HG03045 (cell line): ENCODE results near the gene HASPIN.
"Not testable (repeated sequence)": the region's sequence is repeated elsewhere in the genome, so short reads cannot be mapped to it uniquely, and the experiment has no call there.

Experiments
- ATAC-seq: cut with Tn5 transposase; IDR thresholded peaks from one replicate; pipeline ENCODE4 v1.9.1; 2021; ENCODE audit warnings: mild to moderate bottlenecking, moderate library complexity; ENCODE audit not compliant: unreplicated experiment

HASPIN gene

GRCh38 chr17:3695723-3696411 is 27.8 kb upstream of the HASPIN start, which contains the start of gene P2RX5:
Gene P2RX5 (minus strand): TSS chr17:3696155. CDS start chr17:3696005, 150 bp downstream.
- no peak for ATAC-seq

GRCh38 chr17:3697103-3697476 is 26.6 kb upstream of the HASPIN start:
- no peak for ATAC-seq

DNA sequence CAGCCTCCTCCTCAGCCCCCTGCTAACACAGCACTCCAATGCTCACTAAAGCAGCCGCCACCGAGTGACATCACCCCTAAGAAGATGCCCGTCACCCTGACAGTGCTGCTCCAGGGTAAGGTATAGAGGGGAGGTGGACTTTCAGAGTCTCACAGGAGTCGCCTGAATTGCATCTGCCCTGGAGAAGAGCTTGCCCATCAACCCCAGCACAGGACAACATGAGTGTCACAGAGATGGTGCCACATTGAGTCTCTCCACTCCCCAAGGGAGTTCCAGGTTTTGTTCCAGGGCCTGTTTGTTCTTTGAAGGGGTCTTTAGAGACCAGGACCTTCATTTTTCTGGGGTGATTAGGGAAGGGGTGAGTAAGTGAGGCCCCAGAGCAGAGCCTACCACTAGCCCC is 25.6 kb upstream of the HASPIN start:
- no peak for ATAC-seq

GRCh38 chr17:3699951-3700350 is 23.8 kb upstream of the HASPIN start:
- no peak for ATAC-seq

DNA sequence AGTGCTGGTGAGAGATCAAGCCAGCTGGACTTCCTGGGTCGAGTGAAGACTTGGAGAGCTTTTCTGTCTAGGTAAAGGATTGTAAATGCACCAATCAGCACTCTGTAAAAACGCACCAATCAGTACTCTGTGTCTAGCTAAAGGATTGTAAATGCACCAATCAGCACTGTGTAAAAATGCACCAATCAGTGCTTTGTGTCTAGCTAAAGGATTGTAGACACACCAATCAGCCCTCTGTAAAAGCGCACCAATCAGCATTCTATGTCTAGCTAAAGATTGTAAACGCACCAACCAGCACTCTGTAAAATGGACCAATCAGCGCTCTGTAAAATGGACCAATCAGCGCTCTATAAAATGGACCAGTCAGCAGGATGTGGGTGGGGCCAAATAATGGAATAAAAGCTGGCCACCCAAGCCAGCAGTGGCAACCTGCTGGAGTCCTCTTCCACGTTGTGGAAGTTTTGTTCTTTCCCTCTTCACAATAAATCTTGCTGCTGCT is 21.6 kb upstream of the HASPIN start:
- not testable (repeated sequence) for ATAC-seq

- ATAC-seq: no peak
Observed at GRCh38 chr17:3704931-3705717, 18.6 kb upstream of the HASPIN start.

DNA sequence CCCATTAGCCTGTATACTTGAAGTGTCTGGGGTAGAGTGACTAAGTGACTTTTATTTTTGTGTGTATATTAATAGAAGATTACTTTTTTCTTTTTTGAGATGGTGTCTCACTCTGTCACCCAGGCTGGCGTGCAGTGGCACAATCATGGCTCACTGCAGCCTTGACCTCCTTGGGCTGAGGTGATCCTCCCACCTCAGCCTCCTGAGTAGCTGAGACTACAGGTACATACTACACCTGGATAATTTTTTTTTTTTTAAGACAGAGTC is 18.1 kb upstream of the HASPIN start:
- ATAC-seq: not testable (repeated sequence)

- no peak for ATAC-seq
Observed at GRCh38 chr17:3708366-3708765, 15.3 kb upstream of the HASPIN start.

DNA sequence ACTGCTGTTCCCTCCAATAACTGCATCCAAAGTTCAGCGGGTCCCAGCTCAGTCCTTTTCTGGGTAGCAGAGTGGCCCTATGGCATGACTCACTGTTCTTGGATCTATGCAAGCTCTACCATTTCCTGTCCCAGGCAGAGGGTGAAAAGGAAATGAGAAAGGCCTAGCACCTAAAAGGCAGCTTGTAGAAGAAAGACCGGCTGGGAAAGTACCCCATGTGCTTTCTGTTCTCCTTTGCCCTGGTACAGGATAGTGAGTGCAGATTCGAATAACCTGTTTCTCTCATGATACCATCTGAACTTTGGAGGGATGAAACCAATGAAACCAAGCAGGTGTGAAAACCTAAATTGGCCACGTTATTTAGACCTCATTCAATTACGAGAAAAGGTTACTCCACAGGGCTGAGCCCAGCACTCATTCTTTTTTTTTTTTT is 12.7 kb upstream of the HASPIN start:
- peak; percentile 96 for ATAC-seq

GRCh38 chr17:3712811-3713463 is 10.8 kb upstream of the HASPIN start:
- ATAC-seq: no peak

- ATAC-seq: no peak
Observed at GRCh38 chr17:3715296-3715695, 8.4 kb upstream of the HASPIN start.

GRCh38 chr17:3718201-3718600 is 5.5 kb upstream of the HASPIN start:
- ATAC-seq: no peak

DNA sequence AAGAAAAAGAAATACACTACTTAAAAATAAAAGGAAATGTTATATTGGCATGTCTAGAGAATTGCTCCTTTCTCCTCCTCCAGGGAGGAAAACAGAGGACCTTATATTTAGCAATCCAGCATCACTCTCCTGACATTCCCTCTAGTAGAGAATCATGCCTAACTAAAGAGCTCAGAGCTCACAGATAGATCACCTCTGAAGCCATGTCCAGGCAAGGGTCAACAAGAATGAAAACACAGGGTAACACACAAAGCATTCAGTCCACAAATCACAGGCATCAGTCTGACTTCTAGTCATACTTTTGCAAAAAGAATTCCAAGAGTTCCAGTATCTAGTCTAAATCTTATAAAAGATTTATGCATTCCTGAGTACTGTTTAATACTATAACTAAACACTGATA is 4.4 kb upstream of the HASPIN start:
- ATAC-seq: no peak

DNA sequence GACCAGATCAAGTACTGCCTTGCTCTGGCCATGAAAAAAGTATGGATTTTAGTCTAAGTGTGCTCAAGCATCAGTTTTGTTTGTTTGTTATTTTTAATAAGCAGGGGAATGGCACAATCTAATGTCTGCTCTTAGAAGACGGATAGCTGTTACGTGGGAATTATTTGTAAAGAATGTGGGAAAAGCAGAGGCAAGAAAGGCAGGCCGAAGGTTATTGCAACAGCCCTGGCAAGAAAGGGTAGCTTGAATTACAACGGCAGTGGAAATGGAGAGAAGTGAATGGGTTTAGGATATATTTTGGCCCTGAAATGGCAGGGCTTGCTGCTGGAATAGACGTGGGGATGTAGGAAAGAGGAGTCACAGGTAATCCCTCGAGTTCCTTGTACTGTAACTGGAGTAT is 987 bp upstream of the HASPIN start:
- ATAC-seq: no peak

DNA sequence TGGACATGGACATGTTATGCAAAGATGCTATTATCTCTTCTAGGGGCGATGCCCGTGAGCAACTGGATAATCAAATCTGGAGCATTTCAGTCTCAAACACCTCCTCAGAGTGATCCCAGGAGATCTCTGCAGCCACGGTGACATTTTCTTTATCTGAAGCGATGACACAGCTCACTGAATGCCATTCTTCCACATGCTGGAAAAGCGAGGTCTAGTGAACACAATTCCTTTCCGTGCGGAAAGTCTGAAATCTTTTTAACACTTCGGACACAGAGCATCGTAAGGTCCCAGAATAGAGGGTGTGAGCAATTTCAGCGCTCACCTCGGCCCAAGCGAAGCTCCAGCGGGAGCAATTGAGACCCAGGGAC is 531 bp upstream of the HASPIN start:
- peak; percentile 6 for ATAC-seq

DNA sequence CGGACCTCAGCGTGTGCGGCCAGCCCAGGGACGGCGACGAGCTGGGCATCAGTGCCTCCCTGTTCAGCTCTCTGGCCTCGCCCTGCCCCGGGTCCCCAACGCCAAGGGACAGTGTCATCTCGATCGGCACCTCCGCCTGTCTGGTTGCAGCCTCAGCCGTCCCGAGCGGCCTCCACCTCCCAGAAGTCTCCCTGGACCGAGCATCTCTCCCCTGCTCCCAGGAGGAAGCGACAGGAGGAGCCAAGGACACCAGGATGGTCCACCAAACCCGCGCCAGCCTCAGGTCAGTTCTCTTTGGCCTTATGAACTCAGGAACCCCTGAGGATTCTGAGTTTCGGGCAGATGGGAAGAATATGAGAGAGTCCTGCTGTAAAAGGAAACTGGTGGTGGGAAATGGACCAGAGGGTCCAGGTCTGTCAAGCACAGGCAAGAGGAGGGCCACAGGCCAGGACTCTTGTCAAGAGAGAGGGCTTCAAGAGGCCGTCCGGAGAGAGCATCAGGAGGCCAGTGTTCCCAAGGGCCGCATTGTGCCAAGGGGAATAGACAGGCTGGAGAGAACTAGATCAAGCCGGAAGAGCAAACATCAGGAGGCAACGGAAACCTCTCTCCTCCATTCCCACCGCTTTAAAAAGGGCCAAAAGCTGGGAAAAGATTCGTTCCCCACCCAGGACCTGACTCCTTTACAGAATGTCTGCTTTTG is 825 bp downstream of the HASPIN start:
- ATAC-seq: no peak

DNA sequence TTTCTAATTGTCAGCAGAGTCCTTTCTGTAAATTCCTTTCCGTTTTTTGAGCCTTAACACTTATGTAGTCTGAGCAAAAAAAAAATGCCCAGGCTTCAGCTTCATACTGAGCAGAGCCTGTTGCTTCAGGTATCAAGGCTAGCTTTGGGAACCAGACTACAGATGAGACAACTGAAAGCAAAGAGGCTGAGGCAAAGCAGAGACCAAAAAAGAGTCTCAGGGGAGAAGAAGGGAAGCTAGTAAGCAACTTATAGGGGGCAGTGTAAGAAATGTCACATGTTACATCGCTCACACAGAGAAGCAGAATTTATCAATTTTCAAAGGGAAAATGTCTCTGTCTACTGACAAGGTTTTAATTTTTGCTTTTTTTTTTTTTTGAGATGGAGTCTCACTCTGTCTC is 3.3 kb downstream of the HASPIN start:
- ATAC-seq: no peak

GRCh38 chr17:3728099-3728498 is 4.4 kb downstream of the HASPIN start:
- not testable (repeated sequence) for ATAC-seq

DNA sequence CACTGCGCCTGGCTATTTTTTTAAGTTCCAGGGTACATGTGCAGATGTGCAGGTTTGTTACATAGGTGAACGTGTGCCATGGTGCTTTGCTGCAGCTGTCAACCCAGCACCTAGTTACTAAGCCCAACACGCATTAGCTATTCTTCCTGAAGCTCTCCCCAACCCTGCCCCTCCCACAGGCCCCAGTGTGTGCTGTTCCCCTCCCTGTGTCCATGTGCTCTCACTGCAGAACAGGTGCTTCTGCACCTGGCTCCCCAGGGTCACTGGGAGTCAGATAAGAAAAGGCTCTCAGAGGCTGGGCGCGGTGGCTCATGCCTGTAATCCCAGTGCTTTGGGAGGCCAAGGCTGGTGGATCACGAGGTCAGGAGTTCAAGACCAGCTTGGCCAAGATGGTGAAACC is 6.2 kb downstream of the HASPIN start:
- ATAC-seq: no peak

DNA sequence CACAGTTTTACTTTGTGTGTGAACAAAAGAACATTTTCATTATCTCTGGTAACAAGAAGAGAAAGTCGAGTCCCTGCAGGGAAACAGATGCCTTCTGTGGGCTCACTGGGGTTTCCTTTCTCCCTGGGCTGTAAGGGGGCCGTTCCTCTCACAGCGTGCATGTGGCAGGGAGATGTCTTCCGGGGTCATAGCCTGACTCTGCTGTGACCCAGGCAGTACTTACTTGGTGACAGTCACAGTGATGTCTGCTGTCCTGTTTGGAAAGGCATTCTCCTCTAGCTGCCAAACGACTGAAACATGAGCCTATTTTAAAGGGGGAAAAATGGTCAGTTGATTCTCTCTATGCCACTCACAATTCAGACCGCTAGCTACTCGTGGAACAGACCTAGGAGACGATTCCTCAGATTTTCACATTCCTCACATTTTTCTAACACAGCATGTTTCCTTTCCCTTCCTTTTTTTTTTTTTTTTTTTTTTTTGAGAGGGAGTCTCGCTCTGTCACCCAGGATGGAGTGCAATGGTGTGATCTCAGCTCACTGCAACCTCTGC is 7.3 kb downstream of the HASPIN start:
- no peak for ATAC-seq

DNA sequence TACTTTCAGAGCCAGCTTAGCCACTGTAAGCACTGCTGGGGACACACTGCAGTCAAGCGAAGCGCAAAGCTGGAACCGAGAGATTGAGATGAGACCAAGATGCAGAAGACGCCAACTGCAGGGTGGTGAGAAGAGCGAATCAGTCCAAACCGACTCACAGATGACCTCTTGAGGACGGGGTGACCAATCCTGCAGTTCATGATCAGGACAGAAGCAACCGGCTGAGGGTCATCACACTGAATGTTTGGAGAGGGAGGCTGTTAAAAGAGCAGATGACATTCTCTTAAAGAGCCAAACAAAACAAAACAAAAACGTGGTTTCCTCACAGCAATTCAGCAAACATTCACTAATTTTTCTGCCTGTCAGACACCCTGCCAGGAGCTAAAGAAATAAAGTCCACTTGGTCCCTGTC is 8.5 kb downstream of the HASPIN start:
- ATAC-seq: no peak
